ENCODE results near the gene NPRL2. TPM values are rescaled to one million over a fixed set of nuclear protein-coding genes. Genes with fewer than 3 reads are reported as not detected.

The NPRL2 gene
- total RNA-seq, 2 experiments from 2014 or later = 59.8 to 60.3 TPM

DNA sequence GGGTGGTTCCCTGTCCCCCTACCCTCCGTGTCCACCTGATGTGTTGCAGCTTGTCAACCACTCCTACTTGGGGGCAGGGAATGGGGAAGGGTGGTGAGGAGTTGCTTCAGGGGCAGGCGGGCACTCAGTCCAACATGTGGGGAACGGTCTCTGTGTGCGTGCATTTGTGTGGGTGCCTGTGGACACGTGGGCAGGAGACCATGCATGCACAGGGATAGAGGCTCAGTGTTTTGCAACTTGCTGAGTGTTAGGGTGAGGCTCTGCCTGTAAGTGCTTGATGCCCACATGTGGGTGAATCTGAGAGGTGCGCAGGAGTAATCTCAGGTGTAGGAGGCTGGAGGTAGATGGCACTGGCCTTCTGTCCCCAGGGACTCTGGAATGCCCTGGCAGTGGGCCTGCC, 33.2 kb upstream of the NPRL2 start:
- Mint-ChIP-seq H3K9me3 (ENCODE audit: insufficient read depth) (no peaks in the 10 kb centered on the region), H3K4me3 (no peak overlapping the region), H3K27ac (no peak overlapping the region), H3K4me1 (ENCODE audit: low read depth) (no peaks in the 10 kb centered on the region), H3K36me3 (ENCODE audit: low read depth) (no peaks in the 10 kb centered on the region), H3K27me3 (ENCODE audit: low read depth) (no peaks in the 10 kb centered on the region)
- DNase-seq (no peak), ATAC-seq (no peak)
- ChIA-PET CTCF (interaction anchor here (0.7 to 1.0 kb wide), 2 partner anchors 31 to 159 kb away, joined by 3 to 4 read pairs; no protein-coding TSS in a partner anchor), POLR2A (no interaction called here)

DNA sequence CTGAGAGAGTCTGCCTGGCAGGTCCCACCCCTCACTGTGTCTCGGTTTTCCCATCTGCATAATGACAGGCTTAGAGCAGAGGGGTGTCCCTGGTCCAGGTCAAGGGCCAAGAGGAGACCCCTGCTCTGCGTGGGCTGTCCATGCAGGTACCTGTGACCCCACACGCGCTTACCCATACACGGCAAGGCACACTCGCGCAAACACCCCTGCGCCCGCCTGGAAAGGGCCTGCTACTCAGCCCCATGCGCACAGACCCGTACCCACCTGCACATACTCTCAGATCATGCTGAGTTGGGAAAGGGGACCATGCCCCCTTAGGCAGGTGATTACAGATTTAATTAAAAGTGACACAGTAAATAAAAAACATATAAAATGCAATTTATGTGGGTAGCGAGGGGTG, 32.1 kb upstream of the NPRL2 start:
- H3K4me1 Mint-ChIP-seq (ENCODE audit: low read depth) = no peaks in the 10 kb centered on the region
- H3K36me3 Mint-ChIP-seq (ENCODE audit: low read depth) = no peaks in the 10 kb centered on the region
- H3K9me3 Mint-ChIP-seq (ENCODE audit: insufficient read depth) = no peaks in the 10 kb centered on the region
- ATAC-seq (no peak), DNase-seq (no peak)
- H3K27me3 Mint-ChIP-seq (ENCODE audit: low read depth) = no peaks in the 10 kb centered on the region
- CTCF ChIA-PET = interaction anchor here (1.0 kb wide), 1 partner anchor 160 kb away, joined by 4 read pairs; no protein-coding TSS in a partner anchor
- H3K27ac Mint-ChIP-seq = no peak overlapping the region
- POLR2A ChIA-PET = no interaction called here
- H3K4me3 Mint-ChIP-seq = no peak overlapping the region

DNA sequence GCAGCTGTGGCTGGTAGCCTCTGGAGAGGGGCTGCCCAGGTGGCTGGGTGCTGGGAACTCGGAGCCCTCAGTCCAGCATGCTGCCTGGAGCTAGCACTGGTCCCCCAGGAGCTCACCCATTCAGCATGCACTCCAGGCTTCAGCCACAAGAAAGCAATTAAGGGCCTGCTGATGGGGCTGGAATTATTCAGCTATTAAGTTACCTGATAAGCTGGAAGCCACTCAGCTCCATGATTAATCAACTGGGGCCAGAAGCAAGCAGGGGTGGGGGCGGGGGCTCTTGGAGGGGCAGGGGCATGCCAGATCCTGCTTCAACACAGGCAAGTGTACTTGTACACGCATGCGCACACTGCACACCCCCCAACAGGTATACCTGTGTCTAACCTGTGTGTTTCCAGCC, 30.8 kb upstream of the NPRL2 start:
- Mint-ChIP-seq H3K36me3 (ENCODE audit: low read depth) (no peaks in the 10 kb centered on the region), H3K27ac (no peak overlapping the region), H3K4me3 (no peak overlapping the region), H3K4me1 (ENCODE audit: low read depth) (no peaks in the 10 kb centered on the region), H3K9me3 (ENCODE audit: insufficient read depth) (no peaks in the 10 kb centered on the region), H3K27me3 (ENCODE audit: low read depth) (no peaks in the 10 kb centered on the region)
- DNase-seq = no peak
- POLR2A ChIA-PET = no interaction called here
- CTCF ChIA-PET = no interaction called here
- no peak for ATAC-seq

DNA sequence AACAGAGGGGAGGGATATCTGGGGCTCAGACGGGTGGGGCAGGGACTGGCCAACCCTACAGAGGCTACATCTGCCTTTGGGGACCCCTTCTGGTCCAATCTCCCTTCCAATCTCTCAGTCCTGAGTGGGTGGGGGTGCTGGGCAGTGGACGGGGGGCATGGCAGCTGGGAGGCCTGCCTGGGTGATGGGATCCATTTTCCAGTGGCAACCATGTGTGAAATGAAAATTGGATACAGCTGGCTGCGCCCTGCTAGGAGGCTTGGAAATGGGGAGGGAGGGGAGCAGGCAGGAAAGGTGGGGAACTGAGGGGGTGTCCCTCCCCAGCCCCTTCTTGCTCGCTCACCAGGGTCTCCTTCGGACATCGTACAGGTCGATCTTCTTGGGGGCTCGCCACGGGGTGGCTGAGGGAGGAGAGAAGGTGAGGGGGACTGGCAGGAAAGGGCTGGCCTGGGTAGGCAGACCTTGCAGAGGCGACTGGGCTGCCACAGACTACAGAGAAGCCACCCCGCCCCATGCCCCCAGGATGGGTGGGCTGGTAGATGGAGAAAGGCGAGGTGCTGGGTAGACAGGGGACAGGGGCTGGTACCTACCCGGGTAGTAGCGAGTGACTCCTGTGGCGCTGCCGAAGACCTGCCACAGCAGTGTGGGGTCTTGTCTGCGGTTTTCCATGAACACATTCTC, 30.0 kb upstream of the NPRL2 start:
- H3K27me3 Mint-ChIP-seq (ENCODE audit: low read depth) = no peaks in the 10 kb centered on the region
- H3K4me3 Mint-ChIP-seq = no peak overlapping the region
- H3K9me3 Mint-ChIP-seq (ENCODE audit: insufficient read depth) = no peaks in the 10 kb centered on the region
- H3K4me1 Mint-ChIP-seq (ENCODE audit: low read depth) = no peaks in the 10 kb centered on the region
- no peaks in the 10 kb centered on the region for H3K36me3 Mint-ChIP-seq (ENCODE audit: low read depth)
- no peak for ATAC-seq
- POLR2A ChIA-PET = interaction anchor here (0.7 kb wide), 1 partner anchor 8 kb away, joined by 4 read pairs; no protein-coding TSS in a partner anchor
- no peak for DNase-seq
- H3K27ac Mint-ChIP-seq = no peak overlapping the region
- CTCF ChIA-PET = no interaction called here

DNA sequence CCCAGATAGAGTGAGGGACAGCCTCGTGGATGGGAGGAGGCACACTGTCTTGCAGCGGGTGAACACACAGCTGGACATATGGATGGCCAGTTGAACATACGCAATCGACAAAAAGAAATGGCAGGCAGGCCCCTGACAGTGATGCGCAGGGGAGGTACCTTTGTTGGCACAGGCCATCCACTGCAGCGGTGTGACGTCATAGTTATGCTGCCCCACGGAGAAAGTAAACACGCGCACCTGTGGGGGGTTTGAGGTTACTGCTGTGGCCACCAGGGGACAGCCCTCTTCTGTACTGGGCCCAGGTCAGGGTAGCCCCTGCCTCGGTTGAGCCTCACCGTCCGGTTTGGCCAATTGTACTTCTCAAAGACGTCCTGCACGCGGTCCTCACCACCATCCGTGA, 28.2 kb upstream of the NPRL2 start:
- ATAC-seq (no peak), DNase-seq (no peak)
- Mint-ChIP-seq H3K27ac (no peak overlapping the region), H3K4me1 (ENCODE audit: low read depth) (no peaks in the 10 kb centered on the region), H3K4me3 (no peak overlapping the region), H3K27me3 (ENCODE audit: low read depth) (no peaks in the 10 kb centered on the region), H3K9me3 (ENCODE audit: insufficient read depth) (no peaks in the 10 kb centered on the region), H3K36me3 (ENCODE audit: low read depth) (no peaks in the 10 kb centered on the region)
- POLR2A ChIA-PET = no interaction called here
- CTCF ChIA-PET = no interaction called here

DNA sequence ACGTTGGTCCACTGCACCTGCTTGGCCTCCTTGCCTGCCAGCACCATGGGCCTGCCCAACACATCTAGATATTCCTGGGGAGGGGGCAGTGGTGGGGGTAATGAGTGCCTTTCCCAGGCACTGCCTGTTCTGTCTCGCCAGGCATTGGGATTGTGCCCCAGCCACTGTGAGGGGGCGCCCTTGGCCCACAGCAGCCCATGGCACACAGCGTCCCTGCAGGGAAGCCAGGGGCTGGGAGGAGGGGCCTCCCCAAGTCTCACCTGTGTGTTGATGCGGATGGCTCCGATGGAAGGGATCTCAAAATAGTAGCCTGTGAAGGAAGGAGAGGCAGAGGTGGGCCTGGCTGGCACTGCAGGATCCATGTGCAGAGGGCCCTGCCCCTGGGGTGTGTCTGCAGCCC, 27.4 kb upstream of the NPRL2 start:
- Mint-ChIP-seq H3K4me3 (no peak overlapping the region), H3K36me3 (ENCODE audit: low read depth) (no peaks in the 10 kb centered on the region), H3K9me3 (ENCODE audit: insufficient read depth) (no peaks in the 10 kb centered on the region), H3K27me3 (ENCODE audit: low read depth) (no peaks in the 10 kb centered on the region), H3K4me1 (ENCODE audit: low read depth) (no peaks in the 10 kb centered on the region), H3K27ac (no peak overlapping the region)
- POLR2A ChIA-PET = no interaction called here
- CTCF ChIA-PET = no interaction called here
- ATAC-seq (no peak), DNase-seq (no peak)

DNA sequence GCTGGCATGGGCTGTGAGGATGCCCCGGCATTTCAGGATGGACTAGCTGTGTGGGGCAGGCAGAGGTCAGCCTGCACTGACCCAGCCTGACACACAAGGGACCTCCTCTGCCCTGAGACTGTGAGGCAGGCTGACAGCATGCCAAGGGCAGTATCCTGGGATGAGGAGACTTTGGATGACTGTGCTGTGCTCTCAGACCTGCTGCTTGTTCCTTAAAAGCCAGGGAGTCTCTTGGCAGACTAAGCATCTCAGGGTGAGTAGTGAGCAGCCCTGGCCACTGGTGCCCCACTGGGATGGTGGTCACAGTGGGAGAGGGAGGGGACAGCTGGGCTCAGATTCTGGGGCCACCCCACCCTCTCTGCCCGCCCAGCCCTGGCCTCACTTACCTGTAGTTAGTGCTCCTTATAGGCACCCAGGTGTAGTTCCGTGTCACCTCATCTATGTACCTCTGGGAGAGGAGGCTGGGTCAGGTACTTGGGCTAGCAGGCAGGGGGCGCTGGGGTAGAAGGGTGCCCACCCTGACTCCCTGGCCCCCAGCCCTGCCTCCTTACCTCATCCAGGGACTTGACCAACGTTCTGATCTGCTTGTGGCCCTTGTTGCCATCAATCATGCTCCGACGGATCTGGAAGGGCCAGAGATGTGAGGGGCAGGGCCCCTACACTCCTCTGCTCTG, 24.8 kb upstream of the NPRL2 start:
- no peaks in the 10 kb centered on the region for H3K36me3 Mint-ChIP-seq (ENCODE audit: low read depth)
- ATAC-seq (peak; percentile 30), DNase-seq (no peak)
- ChIA-PET POLR2A (interaction anchor here (1.1 to 1.3 kb wide), 2 partner anchors 10 to 18 kb away, joined by 3 read pairs; no protein-coding TSS in a partner anchor), CTCF (no interaction called here)
- no peak overlapping the region for H3K4me3 Mint-ChIP-seq
- H3K27ac Mint-ChIP-seq = no peak overlapping the region
- no peaks in the 10 kb centered on the region for H3K4me1 Mint-ChIP-seq (ENCODE audit: low read depth)
- H3K27me3 Mint-ChIP-seq (ENCODE audit: low read depth) = no peaks in the 10 kb centered on the region
- no peaks in the 10 kb centered on the region for H3K9me3 Mint-ChIP-seq (ENCODE audit: insufficient read depth)

DNA sequence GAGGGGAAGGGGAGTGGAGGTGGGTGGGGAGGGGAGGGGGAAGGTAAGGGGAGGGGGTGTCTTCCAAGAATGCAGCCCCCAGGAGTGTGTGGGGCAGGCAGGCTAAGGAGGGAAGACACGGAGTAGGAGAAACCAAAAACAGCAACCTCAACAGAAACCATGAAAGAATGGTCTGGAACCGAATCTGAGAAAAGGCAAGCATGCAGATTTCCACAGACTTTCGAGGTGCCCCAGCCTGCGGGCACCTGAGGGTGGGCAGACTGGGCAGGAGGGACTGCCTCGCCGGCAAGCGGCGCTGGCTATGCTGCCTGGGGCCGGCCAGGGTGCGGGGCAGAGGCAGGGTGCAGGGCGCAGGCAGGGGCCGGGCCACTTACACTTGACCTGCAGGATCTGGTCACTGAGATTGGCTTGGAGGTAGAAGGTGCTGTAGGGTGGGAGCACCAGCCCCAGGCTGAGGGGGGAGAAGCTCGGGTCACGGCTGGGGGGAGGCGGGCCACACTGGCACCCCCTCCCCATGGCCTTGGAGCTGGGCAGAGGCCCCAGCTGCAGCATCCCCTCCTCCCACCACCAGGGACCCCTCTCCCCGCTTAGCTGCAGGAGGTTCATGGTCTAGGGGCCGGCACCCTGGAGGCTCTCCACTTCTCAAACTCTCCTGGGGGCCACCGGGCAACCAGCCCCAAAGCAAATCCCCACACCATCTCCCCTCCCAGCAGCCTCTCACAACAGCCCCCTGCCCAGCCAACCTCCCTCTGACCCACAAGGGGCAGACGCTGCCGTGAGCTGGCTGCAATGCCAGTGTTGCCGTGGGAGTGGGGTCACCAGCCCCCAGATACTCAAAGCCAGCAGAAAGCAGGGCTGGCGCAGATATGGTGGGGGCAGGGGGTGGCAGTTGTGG, 24.0 kb upstream of the NPRL2 start:
- POLR2A ChIA-PET = interaction anchor here (1.1 to 1.3 kb wide), 2 partner anchors 9 to 18 kb away, joined by 3 read pairs; no protein-coding TSS in a partner anchor
- ATAC-seq = peak; percentile 7
- H3K4me1 Mint-ChIP-seq (ENCODE audit: low read depth) = no peaks in the 10 kb centered on the region
- H3K4me3 Mint-ChIP-seq = no peak overlapping the region
- CTCF ChIA-PET = no interaction called here
- H3K36me3 Mint-ChIP-seq (ENCODE audit: low read depth) = no peaks in the 10 kb centered on the region
- no peaks in the 10 kb centered on the region for H3K27me3 Mint-ChIP-seq (ENCODE audit: low read depth)
- DNase-seq = no peak
- no peaks in the 10 kb centered on the region for H3K9me3 Mint-ChIP-seq (ENCODE audit: insufficient read depth)
- H3K27ac Mint-ChIP-seq = no peak overlapping the region

DNA sequence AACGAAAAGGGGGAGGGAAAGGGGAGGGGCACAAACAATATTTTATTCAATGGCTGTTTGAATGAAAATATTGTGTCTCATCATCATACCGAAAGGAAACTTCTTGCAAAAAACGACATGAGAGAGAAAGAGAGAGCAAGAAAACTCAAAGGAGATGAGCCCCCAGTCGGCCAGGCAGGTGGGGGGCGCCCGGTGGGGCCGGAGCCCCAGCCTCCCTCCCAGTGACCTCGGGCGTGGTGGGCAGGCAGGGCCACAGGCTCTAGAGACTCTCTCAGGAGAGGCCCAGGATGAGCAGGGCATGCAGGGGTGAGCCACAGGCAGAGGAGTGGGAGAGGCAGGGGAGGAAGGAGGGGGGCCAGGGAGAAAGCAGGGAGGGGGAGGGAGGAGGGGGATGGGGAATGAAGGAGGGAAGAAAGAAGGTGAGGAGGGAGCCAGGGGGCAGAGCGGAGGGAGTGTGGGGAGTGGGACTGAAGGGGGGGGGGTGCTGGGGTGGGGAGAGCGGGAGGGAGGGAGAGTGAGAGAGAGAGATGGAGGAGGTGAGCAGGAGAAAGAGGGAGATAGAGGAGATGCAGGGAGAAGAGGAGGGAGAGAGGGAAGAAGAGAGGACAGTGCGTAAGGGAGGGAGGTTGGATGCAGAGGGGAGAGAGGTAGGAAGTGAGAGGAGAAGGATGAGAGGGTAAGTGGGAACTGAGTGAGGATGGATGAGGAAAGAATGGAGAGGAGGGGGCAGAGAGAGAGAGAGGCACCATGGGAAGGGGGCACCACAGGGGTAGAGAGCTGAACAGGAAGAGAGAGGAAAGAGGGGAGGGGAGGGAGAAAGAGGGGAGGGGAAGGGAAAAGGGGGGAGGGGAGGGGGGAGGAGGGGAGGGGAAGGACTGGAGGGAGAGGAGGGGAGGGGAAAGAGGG, 22.8 kb upstream of the NPRL2 start:
- no peak overlapping the region for H3K27ac Mint-ChIP-seq
- H3K4me3 Mint-ChIP-seq = no peak overlapping the region
- no peaks in the 10 kb centered on the region for H3K9me3 Mint-ChIP-seq (ENCODE audit: insufficient read depth)
- POLR2A ChIA-PET = no interaction called here
- DNase-seq (no peak), ATAC-seq (no peak)
- no peaks in the 10 kb centered on the region for H3K36me3 Mint-ChIP-seq (ENCODE audit: low read depth)
- no peaks in the 10 kb centered on the region for H3K4me1 Mint-ChIP-seq (ENCODE audit: low read depth)
- no peaks in the 10 kb centered on the region for H3K27me3 Mint-ChIP-seq (ENCODE audit: low read depth)
- CTCF ChIA-PET = no interaction called here

DNA sequence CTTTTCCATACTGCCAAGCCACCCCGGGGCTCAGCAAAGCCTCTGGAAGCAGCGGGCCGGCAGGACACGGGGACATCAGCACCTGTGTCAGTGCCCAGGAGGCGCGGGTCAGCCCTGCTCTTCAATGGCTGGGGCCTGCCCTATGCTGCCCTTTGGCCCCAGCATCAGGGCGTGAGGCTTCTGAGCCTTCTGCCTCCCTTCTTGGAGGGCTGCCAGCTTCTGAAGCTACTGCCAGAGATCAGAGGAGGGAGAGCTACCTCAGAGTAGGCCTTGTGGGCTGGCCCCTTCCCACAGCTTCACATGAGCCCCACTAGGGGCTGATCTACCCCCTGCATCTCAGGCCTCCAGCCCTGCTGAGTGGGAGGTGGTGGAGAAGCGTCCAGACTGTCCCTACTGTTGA, 21.8 kb upstream of the NPRL2 start:
- no peaks in the 10 kb centered on the region for H3K9me3 Mint-ChIP-seq (ENCODE audit: insufficient read depth)
- POLR2A ChIA-PET = interaction anchor here (0.5 kb wide), 1 partner anchor 8 kb away, joined by 4 read pairs; no protein-coding TSS in a partner anchor
- H3K4me3 Mint-ChIP-seq = no peak overlapping the region
- DNase-seq (no peak), ATAC-seq (no peak)
- no peaks in the 10 kb centered on the region for H3K4me1 Mint-ChIP-seq (ENCODE audit: low read depth)
- no peaks in the 10 kb centered on the region for H3K36me3 Mint-ChIP-seq (ENCODE audit: low read depth)
- CTCF ChIA-PET = no interaction called here
- no peaks in the 10 kb centered on the region for H3K27me3 Mint-ChIP-seq (ENCODE audit: low read depth)
- H3K27ac Mint-ChIP-seq = peak overlapping the region; percentile 57

DNA sequence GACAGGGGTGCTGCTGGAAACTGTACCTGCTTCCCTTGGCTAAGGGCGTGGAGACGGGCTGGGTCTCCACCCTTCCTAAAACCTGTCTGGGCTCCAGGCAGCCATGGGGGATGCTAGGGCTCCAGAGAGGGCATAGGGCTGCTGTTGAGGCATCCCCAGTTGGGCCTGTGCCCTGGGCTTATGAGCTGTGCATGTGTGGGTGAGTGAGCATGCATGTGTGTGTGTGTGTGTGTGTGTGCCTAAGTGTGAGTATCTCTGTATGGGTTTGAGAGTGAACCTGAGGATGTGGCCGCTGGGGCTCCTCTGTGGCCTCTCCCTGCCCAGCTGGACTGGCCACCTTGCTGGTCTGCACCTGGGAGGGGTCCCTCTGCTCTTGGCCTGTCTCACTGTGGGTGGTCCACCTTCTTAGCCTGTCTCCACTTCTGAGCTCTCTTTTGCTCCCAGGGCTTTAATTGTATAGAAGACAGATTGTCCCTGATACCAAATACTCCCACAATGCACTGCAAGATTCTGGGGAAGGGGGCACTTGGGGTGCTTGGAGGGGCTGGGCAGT, 20.6 kb upstream of the NPRL2 start:
- ATAC-seq = no peak
- Mint-ChIP-seq H3K4me3 (no peak overlapping the region), H3K4me1 (ENCODE audit: low read depth) (no peaks in the 10 kb centered on the region), H3K9me3 (ENCODE audit: insufficient read depth) (no peaks in the 10 kb centered on the region), H3K36me3 (ENCODE audit: low read depth) (no peaks in the 10 kb centered on the region), H3K27me3 (ENCODE audit: low read depth) (no peaks in the 10 kb centered on the region), H3K27ac (no peak overlapping the region)
- POLR2A ChIA-PET = no interaction called here
- CTCF ChIA-PET = interaction anchor here (1.4 kb wide), 1 partner anchor 171 kb away, joined by 4 read pairs; no protein-coding TSS in a partner anchor
- no peak for DNase-seq
